SKM-1 treated with dmso at 0.1 percent for 144 hours (cell line): ENCODE results near the gene GGT7.
A peak's percentile ranks its signal among the peaks of the same experiment; 100 is the strongest.
"Not testable (repeated sequence)": the region's sequence is repeated elsewhere in the genome, so short reads cannot be mapped to it uniquely, and the experiment has no call there.

Experiments used
- DNase-seq: peaks from one replicate; lab custom pipeline; 2025; ENCODE audit not compliant: unreplicated experiment; lab: John Stamatoyannopoulos, UW

GGT7 gene

DNA sequence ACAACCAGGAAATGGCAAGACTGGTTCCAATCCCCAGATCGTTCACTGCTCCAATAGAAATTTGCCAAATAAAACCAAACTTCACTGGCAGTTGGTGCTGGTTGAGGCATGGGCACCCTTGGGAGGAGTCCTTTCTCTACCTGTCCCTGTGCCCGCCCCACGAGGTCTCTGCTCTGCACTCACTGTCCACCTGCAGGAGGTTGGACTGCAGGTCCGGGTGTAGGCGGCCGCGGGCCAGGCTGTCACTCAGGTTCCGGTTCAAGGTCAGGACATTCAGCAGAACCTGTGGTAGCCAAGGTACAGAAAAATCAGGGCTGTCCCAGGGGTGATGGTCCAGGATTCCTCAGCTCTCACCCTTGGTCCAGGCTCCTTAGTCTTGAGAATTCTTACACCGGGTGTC is 22.9 kb downstream of the GGT7 start:
- no peak for DNase-seq

DNA sequence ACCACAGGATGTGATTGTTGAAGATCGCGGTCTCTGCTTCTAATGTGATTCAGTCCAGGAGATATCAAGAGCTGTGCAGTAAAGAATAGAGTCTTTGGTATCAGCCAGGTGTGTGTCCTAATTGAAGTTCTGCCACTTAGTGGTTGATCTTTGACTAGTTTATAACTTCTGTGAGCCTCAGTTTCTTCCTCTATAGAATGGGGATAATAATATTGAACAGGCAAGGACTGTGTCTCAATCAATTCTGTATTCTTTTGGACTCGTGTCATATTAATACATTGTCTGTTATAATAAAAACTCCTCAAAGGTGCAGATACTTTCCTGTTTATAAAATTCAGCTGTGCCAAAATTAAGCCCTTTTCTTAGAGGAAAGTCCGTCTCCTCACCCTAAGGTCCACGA is 24.1 kb downstream of the GGT7 start:
- no peak for DNase-seq

DNA sequence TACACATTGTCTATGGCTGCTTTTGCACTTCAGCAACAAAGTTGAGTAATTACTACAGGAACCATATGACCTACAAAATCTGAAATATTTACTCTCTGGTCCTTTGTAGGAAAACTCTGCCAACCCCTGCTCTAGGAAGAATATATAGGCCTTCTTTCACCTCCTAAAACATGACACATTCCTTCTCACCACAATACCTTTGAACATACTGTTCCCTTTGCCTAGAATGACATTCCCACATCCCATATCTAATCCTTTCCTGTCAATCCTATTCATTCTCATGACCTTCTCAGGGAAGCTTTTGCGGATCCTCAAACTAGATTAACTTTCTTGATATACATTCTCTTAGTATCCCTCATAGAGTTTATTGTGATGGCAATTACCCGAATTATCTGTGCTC is 29.2 kb downstream of the GGT7 start:
- no peak for DNase-seq

DNA sequence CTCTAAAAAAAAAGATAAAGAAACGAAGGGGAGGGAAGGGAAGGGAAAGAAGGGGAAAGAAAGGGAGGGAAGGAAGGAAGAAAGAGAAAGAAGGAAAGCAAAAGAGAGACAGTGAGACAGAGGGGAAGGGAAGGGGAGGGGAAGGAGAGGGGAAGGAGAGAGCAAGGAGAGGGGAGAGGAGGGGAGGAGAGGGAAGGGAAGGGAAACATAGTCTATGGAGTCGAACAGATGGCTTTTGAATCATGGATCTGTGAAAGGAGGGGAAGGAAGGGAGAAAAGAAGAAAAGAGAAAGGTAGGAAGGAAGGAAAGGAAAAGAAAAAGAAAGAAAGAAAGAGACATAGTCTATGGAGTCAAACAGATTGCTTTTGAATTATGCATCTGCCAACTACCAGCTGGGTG is 30.5 kb downstream of the GGT7 start:
- no peak for DNase-seq

DNA sequence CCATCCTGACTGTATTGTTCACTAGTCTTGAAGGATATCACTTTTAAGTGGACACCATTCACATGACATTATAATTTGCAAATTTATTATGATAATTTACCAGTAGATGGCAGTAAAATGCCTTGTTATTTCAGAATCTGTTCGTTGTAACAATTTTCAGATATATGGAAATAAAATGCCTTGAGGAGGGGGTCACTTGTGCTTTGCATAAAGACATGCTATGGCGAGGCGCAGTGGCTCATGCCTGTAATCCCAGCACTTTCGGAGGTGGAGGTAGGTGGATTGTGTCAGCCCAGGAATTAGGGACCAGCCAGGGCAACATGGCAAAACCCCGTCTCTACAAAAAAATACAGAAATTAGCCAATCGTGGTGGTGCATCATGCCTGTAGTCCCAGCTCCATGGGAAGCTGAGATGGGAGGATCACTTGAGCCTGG is 38.2 kb downstream of the GGT7 start:
- DNase-seq, result no peak

DNA sequence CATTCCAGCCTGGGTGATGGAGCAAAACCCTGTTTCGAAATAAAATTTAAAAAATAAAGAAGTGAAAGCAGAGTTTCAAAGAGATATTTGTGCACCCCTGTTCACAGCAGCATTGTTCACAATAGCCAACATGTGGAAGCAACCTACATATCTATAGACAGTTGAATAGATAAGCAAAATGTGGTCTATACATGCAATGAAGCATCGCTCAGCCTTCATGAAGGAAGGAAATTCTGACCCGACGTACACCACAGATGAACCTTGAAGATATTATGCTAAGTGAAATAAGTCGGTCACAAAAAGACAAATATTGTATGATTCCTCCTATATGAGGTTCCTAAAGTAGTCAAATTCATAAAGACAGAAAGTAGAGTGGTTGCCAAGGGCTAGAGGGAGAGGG is 40.7 kb downstream of the GGT7 start:
- DNase-seq, result no peak

DNA sequence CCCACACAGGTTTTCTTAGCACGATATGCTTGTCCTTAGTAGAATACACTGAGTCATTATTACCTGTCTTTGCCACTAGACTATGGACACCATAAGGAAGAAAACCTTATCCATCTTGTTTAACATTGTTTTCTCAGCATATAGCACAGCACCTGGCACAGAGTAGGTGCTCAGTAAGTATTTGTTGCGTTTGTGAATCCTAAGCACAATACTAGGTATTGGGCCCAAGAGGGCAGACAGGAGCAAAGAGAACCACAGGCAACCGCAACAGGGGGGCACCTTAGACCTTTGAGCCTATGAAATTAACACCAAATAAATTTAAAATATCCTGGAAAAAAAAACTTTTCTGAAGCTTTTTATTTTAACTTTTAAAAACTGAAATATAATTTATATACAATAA is 43.5 kb downstream of the GGT7 start:
- no peak for DNase-seq

DNA sequence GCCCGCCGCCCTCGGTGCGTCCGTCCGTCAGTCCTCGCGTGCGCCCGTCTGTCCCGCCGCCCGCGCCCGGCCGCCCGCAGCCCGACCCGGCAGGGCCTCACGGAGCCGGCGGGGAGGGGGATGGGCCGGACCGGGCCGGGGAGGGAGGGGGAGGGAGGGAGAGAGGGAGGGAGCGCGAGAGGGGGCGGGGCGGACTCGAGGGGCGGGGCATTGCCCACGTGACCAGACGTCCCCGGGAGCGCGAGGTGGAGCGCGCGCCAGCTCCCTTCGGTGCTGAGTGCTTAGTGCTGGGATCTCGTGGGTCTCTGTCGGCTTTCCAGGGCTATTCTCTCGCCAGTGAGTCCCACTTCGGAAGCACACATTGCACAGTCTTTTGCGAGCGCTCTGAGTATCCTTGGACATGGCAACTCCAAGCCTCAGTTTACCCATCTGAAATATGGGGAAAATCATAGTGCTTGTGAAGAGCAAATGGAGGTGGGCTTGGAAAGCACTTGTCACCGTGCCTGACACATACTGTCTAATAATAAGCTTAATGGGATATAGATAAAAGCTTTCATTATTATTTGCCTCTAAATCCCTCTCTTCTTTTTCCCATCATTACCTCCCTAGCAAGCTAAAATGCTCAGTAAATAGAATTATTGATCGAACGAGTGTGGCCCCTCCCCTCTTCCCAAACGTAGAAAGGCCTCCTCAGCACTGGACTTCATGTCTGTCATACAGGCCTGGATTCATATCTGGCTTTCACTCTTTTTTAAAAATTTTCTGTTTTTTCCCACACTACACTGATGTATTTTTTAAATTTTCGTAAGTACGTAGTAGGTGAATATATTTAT is 46.9 kb downstream of the GGT7 start, which contains the start of gene NCOA6:
Gene NCOA6 (minus strand): TSS at position 122 of the 833 bp plus-strand sequence. CDS start 43,296 bp downstream, outside the sequence.
- peak; percentile 64 for DNase-seq

DNA sequence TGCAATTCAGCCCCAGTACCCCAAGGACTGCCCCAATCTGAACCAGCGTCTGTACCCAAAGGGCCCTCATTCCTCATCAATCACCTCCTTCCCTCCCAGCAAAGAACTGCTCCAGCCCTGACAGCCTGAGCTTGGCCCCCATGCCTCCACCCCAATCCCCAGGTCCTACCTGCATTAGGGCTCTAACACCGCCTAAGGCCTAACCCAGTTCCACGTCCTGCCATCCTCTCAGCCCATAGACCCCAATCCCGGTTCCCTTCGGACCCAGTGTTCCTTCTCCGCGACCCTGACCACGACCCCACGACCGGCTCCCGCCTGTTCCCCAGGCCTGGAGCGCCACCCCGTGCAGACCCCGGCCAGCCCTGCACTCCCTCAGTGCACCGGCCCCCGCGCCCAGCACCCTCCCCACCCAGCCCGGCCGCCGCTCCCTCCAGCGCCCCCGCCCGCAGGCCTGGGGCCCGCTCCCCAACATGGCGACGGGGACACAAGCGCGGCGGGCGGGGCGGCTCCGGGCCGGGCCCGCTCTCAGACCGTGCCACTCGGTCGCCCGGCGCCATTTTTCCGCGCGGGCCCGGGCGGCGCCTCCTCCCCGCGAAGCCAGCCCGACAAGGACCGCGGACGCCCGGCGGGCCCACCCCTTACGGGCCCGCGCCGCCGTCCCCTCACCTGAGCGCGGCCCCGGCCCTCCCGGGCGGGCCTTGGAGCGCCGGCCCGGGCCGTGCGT is 47.7 kb downstream of the GGT7 start:
- peak; percentile 21 for DNase-seq

DNA sequence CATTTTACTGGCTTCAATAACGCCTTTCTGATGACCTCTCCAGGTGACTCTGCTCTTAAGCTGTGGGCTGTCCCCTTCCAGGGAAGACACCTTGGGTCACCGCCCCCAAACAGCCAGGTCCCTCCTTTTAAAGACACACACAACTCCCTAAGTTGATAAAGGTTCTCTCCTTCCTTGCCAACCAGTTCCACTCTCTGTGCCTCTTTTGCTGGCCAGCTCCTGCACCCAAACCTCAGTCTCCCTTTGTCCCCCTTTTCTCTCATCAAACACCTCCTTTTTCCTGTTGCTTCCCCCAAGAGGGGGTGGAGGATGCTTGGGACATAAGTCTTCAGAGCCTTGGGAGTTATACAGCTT is 48.2 kb downstream of the GGT7 start:
- peak; percentile 68 for DNase-seq

DNA sequence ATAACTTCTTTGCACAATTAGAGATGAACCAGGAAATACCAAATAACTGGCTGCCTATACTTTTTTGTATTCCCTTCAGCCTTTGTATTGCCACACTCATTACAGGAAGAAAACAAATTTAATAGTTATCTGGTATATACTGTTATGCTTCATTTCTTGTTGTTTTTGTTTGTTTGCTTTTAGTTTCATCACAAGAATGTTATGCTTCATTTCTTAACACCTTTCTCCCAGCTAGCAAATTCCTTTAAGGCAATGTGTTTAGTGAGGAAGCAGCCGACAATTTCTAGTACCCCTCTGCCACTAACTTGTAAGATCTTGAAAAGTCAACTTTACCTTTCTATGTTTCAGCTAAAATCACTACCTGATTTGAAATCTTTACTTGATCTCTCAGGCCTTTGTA is 48.6 kb downstream of the GGT7 start:
- no peak for DNase-seq

DNA sequence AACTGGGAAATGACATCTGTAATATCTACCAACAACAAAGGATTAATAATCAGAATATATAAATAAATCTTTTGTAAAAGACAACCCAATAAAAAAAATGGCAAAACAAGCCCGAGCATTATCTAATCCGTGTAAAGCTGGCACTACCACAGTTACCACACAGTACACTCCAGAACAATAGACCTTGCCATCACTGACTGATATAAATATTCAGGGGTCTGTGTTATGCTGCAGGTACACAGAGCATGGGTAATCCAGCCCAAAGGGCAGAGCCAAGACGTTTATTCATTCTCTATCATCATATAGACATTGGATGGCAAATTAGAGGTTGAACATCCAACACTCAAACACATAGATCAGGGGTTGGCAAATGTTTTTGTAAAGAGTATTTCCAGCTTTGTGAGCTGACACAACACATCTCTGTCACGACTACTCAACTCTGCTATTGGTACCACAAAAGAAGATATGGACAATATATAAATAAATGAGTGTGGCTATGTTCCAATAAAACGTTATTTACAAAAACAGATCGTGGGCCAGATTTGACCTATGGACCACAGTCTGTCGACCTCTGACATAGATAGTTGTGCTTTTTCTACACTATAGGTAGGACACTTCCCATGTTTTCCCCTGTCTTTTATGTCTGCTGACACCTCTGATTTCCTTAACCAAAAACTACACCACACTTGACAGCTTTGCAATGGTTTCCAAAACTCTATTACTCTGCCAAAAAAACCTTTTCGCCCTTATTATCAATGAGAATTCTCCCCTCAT is 51.7 kb downstream of the GGT7 start:
- no peak for DNase-seq

DNA sequence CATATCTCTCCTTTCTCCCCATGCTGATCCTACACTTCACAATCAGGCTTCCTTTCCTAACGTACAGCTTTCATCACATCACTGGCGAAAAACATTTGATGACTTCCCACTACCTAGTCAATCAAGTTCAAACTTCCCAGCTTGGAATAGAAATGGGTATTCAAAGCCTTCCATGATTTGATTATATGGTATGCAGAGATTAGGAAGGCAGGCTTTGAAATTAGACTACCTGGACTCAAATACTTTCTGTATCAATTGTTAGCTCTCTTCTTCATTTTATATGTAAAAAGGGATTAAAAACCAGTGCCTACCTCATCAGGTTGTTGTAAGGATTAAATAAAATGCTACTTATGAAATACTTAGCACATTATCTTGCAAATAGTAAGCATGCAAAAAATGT is 54.9 kb downstream of the GGT7 start:
- no peak for DNase-seq

DNA sequence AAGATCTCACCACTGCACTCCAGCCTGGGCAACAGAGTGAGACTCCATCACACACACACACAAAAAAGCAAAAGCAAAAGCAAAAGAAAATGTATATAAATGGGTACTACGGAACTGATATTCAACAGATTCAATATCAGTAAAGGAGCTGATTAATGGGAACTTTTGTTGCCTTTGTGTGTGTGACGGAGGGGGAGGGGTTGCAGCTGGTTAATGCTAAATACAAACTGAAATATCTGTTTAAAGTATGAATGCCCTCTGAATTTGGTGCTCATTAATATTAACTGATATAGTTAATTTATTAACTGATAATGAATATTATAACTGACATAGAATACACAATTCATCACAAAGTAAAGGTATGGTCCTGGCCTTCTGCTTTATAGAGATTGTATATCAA is 55.6 kb downstream of the GGT7 start:
- DNase-seq, result no peak

DNA sequence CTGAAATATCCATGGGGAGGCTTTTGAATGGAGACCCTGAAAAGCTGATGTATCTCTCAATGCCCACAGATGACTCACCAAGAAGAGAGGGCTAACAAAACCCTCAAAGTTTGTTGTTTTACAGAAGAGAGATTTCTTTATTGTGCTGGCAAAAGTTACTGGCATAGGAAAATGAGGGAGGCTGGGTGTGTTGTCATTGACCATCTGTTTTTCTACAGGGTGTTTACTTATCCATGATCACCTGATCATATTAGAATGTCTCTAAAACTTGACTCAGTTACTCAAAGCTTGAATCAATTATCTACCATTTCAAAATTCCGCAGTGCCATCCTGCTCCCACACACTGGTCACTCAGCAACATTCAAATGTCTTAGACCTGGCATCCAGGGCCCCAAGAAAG is 57.0 kb downstream of the GGT7 start:
- DNase-seq, result no peak

DNA sequence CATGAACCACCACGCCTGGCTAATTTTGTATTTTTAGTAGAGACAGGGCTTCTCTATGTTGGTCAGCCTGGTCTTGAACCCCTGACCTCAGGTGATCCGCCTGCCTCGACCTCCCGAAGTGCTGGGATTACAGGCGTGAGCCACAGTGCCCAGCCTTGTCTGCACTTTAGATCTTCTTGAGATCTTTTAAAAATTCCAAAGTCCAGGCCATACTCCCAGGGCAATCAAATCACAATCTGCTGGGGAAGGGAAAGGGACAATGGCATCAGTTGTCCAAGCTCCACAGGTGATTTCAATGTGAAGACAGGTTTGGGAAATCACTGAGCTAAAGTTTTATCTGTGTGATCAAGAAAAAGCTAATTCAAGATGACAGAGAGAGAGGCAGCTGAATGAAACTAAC is 64.1 kb downstream of the GGT7 start:
- no peak for DNase-seq

DNA sequence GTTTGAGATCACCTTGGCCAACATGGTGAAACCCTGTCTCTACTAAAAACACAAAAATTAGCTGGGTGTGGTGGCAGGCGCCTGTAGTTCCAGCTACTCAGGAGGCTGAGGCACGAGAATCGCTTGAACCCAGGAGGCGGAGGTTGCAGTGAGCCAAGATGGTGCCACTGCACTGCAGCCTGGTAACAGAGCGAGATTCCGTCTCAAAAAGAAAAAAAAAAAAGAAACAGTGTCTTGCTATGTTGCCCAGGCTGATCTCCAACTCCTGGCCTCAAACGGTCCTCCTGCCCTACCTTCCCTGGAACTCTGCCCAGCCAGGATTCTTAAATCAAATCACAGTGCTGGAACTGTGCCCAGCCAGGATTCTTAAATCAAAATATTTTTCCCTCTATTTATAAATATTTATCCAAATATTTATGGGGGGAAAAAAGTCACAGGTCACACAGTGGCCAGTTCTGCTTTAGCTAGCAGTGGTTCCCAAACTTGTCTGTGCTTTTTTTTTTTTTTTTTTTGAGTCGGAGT is 64.7 kb downstream of the GGT7 start:
- DNase-seq, result not testable (repeated sequence)

DNA sequence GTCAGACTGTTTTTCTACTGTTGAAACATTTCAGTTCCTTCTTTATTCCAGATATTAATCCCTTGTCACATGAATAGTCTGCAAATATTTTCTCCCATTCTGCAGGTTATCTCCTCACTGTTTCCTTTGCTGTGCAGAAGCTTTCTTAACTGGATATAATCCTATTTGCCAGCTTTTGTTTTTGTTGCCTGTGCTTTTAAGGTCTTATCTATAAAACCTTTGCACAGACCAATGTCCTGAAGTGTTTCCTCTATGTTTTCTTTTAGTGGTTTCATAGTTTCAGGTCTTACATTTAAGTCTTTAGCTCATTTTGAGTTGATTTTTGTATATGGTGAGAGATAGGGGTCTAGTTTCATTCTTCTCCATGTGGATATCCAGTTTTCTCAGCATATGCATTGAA is 66.4 kb downstream of the GGT7 start:
- no peak for DNase-seq

DNA sequence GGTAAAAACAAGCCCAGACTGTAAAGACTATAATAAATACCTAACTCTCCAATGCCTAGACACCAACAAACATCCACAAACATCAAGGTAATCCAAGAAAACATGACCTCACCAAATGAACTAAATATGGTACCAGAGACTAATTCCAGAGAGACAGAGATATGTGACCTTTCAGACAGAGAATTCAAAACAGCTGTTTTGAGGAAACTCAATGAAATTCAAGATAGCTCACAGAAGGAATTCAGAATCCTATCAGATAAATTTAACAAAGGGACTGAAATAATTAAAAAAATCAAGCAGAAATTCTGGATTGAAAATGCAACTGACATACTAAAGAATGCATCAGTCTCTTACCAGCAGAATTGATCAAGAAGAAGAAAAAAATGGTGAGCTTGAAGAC is 73.8 kb downstream of the GGT7 start:
- no peak for DNase-seq

DNA sequence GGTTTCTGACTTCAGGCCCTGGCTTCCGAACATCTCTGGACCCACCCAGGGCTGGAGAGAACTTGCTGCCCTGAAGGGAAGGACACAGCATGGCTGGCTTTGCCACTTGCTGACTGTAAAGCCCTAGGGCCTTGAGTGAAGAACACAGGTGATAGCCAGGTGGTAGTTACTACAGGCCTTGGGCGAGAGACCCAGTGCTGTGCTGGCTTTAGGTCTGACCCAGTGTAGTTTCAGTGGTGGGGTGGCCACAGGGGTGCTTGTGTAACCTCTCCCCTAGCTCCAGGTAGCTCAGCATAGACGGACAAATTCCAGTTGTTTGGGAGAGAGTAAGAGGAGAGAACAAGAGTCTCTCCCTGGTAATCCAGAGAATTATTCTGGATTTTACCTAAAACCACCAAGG is 74.3 kb downstream of the GGT7 start:
- no peak for DNase-seq
